GM18499 (cell line): Measurements from ENCODE around the gene WNT16.

Source experiments
- ATAC-seq: cut with Tn5 transposase; IDR thresholded peaks from one replicate; pipeline ENCODE4 v1.9.1; 2021; ENCODE audit warnings: moderate number of reproducible peaks; ENCODE audit not compliant: insufficient read depth, unreplicated experiment

Gene WNT16

DNA sequence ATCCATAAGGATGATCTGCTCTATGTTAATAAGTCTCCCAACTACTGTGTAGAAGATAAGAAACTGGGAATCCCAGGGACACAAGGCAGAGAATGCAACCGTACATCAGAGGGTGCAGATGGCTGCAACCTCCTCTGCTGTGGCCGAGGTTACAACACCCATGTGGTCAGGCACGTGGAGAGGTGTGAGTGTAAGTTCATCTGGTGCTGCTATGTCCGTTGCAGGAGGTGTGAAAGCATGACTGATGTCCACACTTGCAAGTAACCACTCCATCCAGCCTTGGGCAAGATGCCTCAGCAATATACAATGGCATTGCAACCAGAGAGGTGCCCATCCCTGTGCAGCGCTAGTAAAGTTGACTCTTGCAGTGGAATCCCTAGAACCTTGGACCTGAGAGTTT lies 10.3 kb downstream of the WNT16 start:
- no peak for ATAC-seq

DNA sequence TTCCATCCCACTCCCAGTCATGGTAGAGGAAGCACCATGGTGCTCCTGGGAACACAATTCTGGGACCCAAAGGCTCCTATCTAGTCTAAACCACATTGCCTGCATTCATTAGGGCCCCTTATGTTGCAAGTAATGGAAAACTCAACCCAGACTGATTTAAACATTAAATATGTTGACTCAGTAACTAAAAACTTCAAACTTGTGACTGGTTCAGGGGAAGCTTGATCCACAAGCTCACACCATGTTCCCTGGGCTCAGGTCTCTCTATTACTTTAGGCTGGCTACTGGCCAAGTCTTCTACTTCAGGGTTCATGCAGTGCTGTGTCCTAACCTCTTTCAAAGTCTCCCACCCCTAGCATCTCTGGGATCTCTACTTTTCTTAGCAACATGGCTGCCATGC lies 13.1 kb downstream of the WNT16 start:
- ATAC-seq, result no peak

DNA sequence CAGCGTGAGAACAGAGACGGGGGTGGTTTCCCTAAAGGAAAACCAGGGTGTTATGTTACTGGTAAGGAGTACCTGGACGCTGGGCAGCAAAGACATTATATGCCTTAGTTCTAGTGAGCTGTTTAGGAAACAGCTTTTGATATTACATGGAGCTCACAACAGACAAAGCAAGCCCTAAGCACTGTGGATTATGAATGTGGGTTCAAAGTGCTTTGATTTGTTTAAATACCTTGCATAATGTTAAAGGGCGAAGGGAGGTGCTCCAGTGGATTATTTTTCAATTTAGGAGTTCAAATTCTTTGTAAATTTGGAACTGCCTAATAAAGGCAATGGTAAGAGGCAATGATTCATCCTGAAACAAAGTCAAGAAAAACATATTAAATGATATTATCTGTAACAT lies 13.8 kb downstream of the WNT16 start:
- ATAC-seq, result no peak

DNA sequence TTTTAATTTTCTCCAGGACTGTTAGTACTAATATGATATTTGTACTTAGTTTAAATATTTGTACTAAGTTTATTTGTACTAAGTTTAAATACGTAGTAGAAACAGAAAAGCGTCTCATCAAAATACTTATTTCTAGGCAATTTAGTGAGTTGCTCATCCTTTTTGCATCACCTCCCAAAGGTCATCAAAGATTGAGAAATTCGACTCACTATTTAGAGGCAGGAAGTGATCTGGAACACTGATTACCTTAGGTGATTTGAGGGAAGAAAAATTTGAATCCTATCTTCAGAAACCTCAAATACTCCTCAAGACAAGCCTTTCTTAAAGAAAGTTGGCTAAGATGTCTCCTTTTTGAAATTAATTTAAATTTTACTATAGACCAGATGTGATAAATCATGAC lies 14.5 kb downstream of the WNT16 start:
- no peak for ATAC-seq

DNA sequence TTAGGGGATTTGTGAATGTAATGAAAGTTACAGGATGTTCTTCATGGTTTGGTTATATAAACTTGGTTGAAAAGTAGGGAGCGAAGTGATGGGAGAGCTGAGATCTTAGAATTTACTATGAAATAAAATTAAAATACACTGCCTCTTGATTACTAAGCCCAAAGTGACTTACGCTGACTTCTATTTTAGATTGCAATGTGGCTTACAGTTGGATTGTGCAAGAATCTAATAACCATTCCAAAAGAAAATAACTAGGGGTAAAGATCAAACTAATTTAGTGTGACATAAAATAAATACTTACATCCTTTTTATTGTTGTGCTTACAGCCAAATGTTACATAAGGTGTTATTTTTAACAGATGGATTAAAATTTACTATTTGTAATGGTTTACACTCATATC lies 15.3 kb downstream of the WNT16 start:
- no peak for ATAC-seq

DNA sequence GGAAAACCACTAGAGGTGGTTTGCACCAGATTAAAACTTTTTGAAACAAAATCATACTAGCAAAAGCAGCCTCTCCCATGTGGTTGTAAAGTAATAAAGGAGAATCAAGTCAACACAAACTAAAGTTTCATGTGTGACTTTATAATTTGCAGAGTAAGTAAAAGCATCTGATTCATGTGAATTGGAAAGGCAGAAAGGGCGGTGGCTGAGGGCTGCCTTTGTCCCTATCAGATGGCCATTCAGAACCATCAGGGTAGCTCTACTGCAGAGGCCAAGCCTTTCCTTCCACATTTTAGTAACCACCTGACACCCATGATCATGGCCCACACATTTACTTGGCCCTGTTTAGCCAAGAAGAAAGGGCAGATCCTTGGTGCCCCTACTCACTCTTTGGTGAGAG lies 15.7 kb downstream of the WNT16 start:
- no peak for ATAC-seq

DNA sequence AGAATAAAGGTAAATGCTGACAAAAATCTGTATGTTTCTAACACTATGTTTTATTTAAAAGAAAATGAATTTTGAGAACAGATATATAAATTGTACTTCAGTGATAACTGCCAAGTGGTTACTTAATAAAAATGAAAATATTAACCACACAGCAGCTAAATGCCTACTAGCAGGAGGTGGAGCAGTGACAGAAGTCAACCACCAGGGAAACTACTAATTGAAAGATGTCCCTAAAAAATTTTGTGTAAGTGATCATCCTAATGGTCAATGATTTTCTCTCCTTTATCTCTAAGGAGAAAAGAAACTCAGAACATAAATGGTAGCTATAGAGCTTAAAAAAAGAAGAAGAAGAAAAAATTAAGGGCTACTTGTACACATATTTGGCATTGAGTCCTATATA lies 22.9 kb downstream of the WNT16 start:
- no peak for ATAC-seq

DNA sequence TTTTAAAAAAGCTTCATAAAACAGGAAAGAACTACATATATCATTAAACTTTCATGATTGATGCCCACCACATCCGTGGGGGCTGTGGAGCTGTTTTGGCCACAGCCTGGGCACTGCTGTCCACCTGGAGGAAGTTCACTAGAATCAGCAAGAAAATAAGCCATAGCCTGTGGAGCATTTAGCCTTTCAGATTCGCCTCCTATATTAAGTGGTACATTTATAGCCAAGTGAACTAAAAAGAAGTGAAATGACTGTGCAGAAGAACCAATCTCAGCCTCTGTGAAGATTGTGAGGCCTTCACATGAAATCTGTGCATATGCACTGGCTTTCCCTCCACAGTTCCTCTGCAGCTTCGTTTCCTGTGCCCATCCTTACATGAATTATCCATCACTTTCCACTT lies 23.5 kb downstream of the WNT16 start:
- ATAC-seq, result no peak

DNA sequence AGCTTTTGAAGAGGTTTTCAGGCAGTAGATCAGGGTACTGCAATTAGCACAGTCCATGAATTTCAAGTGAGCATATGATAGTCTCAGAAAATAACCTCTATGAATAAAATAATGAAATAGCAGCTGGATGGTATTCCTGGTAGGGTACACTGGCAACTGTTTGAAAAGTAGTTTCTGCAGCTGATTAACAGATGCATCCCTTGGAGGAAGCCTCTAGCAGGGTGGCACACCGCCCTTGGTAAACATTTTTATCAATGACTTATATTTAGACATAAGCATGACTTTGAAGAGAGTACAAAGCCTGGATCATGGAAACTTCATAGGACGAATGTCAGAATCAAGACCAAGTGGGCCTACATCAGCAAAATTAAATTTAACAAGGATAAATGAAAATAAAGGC lies 26.8 kb downstream of the WNT16 start:
- ATAC-seq, result no peak

DNA sequence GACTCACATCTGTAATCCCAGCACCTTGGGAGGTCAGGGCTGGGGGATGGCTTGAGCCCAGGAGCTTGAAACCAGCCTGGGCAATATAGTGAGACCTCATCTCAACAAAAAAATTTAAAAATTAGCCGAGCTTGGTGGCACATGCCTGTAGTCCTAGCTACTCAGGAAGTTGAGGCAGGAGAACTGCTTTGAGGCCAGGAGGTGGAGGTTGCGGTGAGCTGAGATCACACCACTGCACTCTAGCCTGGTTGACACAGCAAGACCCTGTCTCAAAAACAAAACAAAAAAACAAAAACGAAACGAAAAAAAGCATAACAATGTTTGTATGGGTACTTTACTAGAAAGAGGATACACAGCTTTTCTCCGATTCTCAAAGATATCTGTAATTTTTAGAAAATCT lies 31.8 kb downstream of the WNT16 start:
- ATAC-seq, result no peak

DNA sequence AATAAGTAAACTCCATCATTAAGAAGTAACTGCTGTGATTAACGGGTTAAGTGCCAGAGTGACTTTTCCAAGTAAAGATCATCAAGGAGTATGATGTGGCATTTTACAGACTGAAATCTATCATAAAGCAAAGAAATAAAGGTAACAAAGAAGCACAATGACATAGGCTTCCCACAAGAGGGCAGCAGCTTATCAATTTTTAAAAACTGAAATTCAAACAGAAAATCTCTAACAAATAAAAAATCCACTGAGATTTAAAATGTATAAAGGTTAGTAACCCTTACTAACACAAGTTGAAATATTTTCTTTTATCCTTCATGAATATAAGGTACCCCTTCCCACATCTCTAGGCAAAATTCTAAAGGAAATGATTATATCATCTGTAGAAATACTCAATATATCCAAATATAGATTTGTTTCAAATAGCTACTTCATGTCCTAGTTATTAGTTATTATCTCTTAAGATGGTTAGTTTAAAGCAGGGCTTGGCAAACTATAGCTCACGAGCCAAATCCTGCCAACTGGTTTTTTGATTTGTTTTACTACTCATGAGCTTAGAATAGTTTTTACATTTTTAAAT lies 38.1 kb downstream of the WNT16 start:
- no peak for ATAC-seq

DNA sequence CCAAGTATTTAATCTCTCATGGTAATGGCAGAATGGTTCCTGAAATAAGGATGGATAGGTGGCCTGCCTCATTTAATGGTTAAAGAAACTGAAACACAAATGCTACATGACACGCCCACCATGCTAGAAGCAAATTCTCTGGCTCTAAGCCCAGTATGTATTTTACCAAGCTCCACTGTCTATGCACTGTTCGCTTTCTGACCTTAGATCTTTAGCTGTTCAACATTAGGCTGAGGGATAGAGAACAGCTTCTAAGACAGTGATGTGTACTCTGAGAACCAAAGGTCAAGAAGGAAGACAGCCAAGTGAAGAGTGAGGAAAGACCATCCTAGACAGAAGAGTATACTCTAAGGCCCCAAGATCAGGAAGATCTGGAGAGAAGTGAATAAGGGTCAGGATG lies 40.7 kb downstream of the WNT16 start:
- ATAC-seq, result peak; percentile 39

DNA sequence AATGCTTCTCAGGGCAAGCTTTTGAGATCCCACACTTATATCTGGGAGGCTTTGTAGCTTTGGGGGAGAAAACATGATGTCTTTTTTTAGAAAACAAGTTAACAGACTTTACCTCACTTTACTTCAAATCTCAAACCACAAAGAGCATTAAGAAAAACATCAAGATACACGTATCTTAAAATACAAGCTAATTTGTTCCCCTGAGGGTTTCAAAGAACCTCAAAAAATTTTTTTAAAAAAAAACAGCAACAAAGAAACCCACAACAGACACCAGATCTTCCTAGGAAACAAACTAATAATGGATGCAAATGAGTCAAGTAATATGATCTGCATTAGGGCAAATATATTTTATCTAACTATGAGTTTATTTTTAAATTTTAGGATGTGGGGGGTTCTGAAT lies 42.6 kb downstream of the WNT16 start:
- no peak for ATAC-seq

DNA sequence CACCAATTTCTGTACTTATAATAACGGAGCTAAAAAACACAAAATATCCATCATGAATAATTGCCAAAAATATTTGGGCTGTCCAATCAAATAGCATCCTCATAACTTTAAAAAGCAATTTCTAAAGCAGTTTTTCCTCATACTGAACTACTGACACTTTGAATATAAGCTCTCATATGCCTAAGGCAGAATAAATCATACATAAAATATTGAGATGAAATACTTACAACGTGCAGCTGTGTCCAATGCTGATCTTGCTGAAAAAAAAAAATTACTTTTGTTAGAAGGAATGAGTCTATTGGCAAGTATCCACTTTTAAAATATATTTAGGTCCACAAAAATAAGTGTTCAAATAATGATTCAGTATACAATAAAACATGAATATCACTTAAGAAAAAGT lies 43.1 kb downstream of the WNT16 start:
- no peak for ATAC-seq

DNA sequence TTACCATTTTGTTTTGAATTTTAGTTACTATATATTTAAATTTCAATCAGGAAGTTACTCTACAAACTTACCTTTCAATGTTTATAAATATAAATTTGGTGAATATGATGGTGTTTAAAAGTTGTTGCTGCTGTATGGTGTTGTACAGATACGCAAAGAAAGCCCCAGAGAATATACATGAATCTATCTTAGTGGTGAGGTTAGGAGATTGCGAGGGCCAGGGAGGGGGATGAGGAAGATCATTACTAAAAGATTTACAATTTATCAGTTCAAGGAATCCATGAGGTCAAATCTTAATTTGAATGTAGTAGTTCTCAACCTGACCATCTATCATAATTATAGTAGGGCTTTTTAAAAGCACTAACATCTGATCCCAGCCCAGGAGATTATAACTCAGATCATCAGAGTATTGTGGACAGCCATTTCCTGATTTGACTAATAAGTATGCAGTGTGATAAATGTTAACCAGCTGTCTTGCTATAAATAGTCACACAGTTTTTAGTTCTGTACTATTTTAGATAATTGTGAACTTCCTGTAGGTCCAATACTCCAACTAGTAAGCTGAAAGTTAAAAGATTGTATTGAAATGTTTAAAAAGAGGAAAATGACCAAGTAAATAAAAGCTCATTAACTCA lies 43.7 kb downstream of the WNT16 start:
- ATAC-seq, result peak; percentile 91

DNA sequence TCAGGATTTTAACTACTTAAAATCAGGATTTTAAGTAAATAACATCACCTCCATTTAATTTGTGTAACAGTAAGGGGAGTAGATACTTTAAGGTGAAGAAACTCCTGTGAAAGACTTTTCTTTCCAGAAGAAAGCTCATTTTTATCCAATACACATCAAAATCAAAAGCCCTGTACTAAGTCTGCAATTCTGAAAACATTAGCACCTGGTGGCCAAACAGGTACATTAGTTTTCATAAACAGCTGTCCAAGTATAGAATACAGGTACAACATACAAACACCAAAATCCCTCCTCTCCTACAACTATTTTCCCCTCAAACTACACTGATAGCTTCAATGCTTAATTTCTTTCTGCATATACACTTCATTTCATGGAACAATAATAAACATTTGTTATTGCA lies 44.4 kb downstream of the WNT16 start:
- no peak for ATAC-seq

DNA sequence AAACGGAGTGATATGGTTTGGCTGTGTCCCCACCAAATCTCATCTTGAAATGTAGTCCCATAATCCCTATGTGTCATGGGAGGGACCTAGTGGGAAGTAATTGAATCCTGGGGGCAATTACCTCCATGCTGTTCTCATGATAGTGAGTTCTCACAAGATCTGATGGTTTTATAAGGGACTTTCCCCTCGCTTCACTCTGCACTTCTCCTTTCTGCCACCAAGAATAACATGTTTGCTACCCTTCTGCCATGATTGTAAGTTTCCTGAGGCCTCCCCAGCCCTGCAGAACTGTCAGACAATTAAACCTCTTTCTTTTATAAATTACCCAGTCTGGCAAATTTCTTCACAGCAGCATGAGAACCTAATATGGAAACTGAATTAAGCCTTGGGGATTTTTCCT lies 48.2 kb downstream of the WNT16 start:
- ATAC-seq, result no peak

DNA sequence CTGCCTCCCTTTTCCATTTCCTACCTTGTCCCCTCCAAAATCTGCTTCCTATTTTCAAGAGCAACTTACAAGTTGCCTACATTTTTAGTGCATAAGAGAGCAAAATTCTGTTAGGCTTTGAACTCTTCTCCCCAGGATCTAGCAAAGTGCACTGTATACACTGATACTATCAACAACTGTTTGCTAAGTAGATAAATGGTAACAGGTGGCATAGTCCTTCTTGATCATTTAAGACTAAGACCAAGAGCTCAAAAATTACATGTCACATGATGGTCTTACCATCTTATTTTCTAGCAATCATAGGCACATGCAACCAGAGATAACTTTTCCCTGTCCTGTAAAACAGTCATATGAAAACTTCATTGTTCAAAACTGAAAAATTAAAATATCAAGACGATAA lies 51.1 kb downstream of the WNT16 start:
- no peak for ATAC-seq

DNA sequence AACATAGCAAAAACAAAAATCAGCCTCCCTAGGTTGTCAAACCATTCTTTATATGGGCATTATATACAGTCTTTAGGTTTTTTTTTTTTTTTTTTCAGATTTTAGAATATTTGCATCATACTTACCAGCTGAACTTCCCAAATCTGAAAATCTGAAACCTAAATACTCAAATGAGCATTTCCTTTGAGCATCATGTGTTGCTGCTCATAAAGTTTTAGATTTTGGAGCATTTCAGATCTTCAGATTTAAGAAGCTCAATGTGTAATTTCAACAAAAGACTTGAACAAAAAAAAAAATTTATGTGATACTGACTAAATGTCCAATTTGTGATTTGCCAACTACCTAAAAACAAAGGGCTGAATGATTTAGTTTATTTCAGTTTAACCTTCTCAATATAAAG lies 53.7 kb downstream of the WNT16 start:
- no peak for ATAC-seq

DNA sequence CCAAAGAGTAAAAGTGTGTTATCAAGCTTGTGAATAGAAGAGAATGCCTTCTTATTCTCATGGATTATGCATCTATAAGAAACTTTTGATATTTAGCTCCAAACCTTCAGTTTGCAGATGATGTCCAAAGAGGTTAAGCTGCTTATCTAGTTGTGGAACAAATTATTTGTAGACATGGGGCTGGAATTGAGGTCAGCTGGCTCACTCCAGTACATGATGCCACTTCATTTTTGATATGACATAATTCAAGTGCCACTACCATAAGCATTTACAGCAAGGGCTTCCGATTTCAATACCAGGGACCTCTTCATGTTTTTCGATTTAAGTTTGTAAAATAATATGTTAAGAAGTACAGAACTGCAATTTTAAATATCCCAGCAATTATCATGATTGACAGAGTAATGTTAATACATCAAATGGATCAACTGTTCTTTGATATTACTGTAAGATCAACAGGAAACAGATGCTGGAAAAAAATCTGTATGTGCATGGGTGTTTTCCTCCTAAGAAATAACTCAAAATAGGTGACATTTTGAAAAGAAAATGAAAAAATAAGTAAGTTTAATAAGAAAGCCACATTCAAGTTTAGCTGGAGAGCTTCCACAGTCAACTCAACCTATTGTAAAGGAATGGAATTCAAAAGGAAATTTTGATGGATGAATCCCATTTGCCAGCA lies 54.6 kb downstream of the WNT16 start:
- no peak for ATAC-seq

DNA sequence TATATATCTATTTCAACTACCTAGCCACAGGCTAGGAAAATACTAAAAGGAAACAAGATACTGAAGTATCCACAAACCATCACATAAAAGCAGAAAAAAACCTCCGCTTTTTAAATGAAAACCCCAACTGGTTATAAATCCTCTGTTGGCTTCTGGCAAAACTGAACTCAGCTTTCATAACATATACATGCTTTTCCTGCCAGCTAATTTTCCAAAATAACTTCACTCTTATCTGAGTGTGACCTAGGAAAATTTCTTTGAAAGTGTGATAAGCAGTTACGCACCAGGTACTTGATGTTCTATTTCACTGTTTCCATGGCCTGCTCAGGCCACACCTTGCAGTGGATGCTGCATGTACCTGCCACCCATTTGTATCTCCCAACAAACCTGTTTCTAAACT lies 55.5 kb downstream of the WNT16 start:
- no peak for ATAC-seq
